Smooth muscle cell of the coronary artery (primary cell): ENCODE results near the gene MST1. TPM values are rescaled to one million over a fixed set of nuclear protein-coding genes. Genes with fewer than 3 reads are reported as not detected.

Experiments
- total RNA-seq: library from RNA; depleted of rRNA; stranded (reverse); fragments of >200 nt; gene quantifications from 2 replicates; pipeline ENCODE4 v1.2.3, GENCODE V29; 2014; ENCODE audit warnings: low replicate concordance

Gene MST1
- 2.3 and 5.3 TPM in 2 replicates for total RNA-seq

GRCh38 chr3:49689046-49689907 lies at the start of gene MST1, which contains the start of gene RNF123:
Gene MST1 (minus strand): TSS chr3:49689474. CDS start chr3:49688691, 783 bp downstream.
Gene RNF123 (plus strand): TSS chr3:49689557. CDS start chr3:49691166, 1,609 bp downstream.

GRCh38 chr3:49723628-49724551 lies 34.6 kb upstream of the MST1 start, which contains the start of gene GMPPB:
Gene GMPPB (minus strand): TSS chr3:49723951. CDS start chr3:49723726, 225 bp downstream.

GRCh38 chr3:49719214-49719884 lies 30.1 kb upstream of the MST1 start, which contains the start of gene AMIGO3:
Gene AMIGO3 (minus strand): TSS chr3:49719684. CDS start chr3:49719465, 219 bp downstream.

GRCh38 chr3:49673715-49674496 lies 15.4 kb downstream of the MST1 start, which contains the start of gene APEH:
Gene APEH (plus strand): TSS chr3:49674351. CDS start chr3:49674402, 51 bp downstream.

Other genes with a start within 250 kb of the MST1 start
- gene DAG1, start 219.2 kb downstream of the MST1 start, total RNA-seq: 19.3 and 38.8 TPM in 2 replicates
- gene BSN, start 135.0 kb downstream of the MST1 start, total RNA-seq: under 0.01 and 0.08 TPM in 2 replicates
- gene APEH, start 15.1 kb downstream of the MST1 start, total RNA-seq: 101 and 149 TPM in 2 replicates
- gene RNF123, start 83 bp upstream of the MST1 start, total RNA-seq: 20.0 and 22.1 TPM in 2 replicates
- 0.59 TPM in 1 of 2 replicates, not detected in the other for gene AMIGO3, start 30.2 kb upstream of the MST1 start, total RNA-seq
- gene GMPPB, start 34.5 kb upstream of the MST1 start, total RNA-seq: 39.3 and 42.8 TPM in 2 replicates
- gene IP6K1, start 97.1 kb upstream of the MST1 start, total RNA-seq: 31.0 and 69.0 TPM in 2 replicates
- gene CDHR4, start 110.4 kb upstream of the MST1 start, total RNA-seq: 1.3 TPM in 1 of 2 replicates, not detected in the other
- 5.7 and 10.2 TPM in 2 replicates for gene INKA1, start 113.8 kb upstream of the MST1 start, total RNA-seq
- gene UBA7, start 124.5 kb upstream of the MST1 start, total RNA-seq: 32.1 and 69.6 TPM in 2 replicates
- 2.0 and 2.8 TPM in 2 replicates for gene TRAIP, start 167.1 kb upstream of the MST1 start, total RNA-seq
- not detected in 2 replicates for gene CAMKV, start 180.4 kb upstream of the MST1 start, total RNA-seq
- gene MST1R, start 214.4 kb upstream of the MST1 start, total RNA-seq: 0.35 and 0.45 TPM in 2 replicates
- gene MON1A, start 240.3 kb upstream of the MST1 start, total RNA-seq: 5.7 and 8.8 TPM in 2 replicates